OCI-LY1 (cell line): Measurements from ENCODE around the gene SDK2.

ENCODE experiments used
- H2AFZ ChIP-seq: fragments of 200-600 bp; sonication (generic), shearing (Covaris generic); 2 replicates; pipeline ENCODE4 v1.6.0; 2014; ENCODE audit warnings: antibody characterized with exemption, mild to moderate bottlenecking, low read length
- H3F3A ChIP-seq: fragments of 200-600 bp; sonication (generic), shearing (Covaris generic); 2 replicates; pipeline ENCODE4 v1.6.0; 2014; ENCODE audit warnings: mild to moderate bottlenecking, antibody characterized with exemption, low read length, moderate library complexity; ENCODE audit not compliant: insufficient read depth
- H3K27ac ChIP-seq: fragments of 200-600 bp; sonication (generic); 2 replicates; pipeline ENCODE4 v1.5.1; 2014; ENCODE audit warnings: low read length, mixed run types, mild to moderate bottlenecking, low read depth; ENCODE audit not compliant: poor library complexity, severe bottlenecking
- H3K27me3 ChIP-seq: fragments of 200-600 bp; sonication (generic); 2 replicates; pipeline ENCODE4 v1.6.0; 2014; ENCODE audit warnings: antibody characterized with exemption, mild to moderate bottlenecking, low read length, moderate library complexity; ENCODE audit not compliant: insufficient read depth
- H3K36me3 ChIP-seq: fragments of 200-600 bp; sonication (generic); 2 replicates; pipeline ENCODE4 v1.6.1; 2014; ENCODE audit warnings: mild to moderate bottlenecking, antibody characterized with exemption, low read length, moderate library complexity, mixed read lengths; ENCODE audit not compliant: insufficient read depth
- H3K4me1 ChIP-seq: fragments of 200-600 bp; sonication (generic); 2 replicates; pipeline ENCODE4 v1.5.1; 2014; ENCODE audit warnings: mild to moderate bottlenecking, low read length, moderate library complexity; ENCODE audit not compliant: insufficient read depth, severe bottlenecking
- H3K4me2 ChIP-seq: fragments of 200-600 bp; sonication (generic), shearing (Covaris generic); 2 replicates; pipeline ENCODE4 v1.6.1; 2014; ENCODE audit warnings: low read length
- H3K4me3 ChIP-seq: fragments of 200-600 bp; sonication (generic); 2 replicates; pipeline ENCODE4 v1.5.1; 2014; ENCODE audit warnings: low read length, low read depth, mild to moderate bottlenecking, mixed read lengths; ENCODE audit not compliant: poor library complexity, severe bottlenecking
- H3K79me2 ChIP-seq: fragments of 200-600 bp; shearing (Covaris generic); 2 replicates; pipeline ENCODE4 v1.6.1; 2016; ENCODE audit warnings: mixed run types, low read length, mixed read lengths; ENCODE audit not compliant: insufficient read depth
- H3K9ac ChIP-seq: fragments of 200-600 bp; sonication (generic), shearing (Covaris generic); 2 replicates; pipeline ENCODE4 v1.6.1; 2014; ENCODE audit warnings: mild to moderate bottlenecking, low read length, mixed read lengths
- H3K9me2 ChIP-seq: fragments of 200-600 bp; sonication (generic), shearing (Covaris generic); 2 replicates; pipeline ENCODE4 v1.6.1; 2014; ENCODE audit warnings: low read depth, mild to moderate bottlenecking, low read length, mixed read lengths
- H3K9me3 ChIP-seq: fragments of 200-600 bp; shearing (Covaris generic); 2 replicates; pipeline ENCODE4 v1.6.1; 2014; ENCODE audit warnings: low read length, mixed read lengths
- H4K20me1 ChIP-seq: fragments of 200-600 bp; sonication (generic), shearing (Covaris generic); 2 replicates; pipeline ENCODE4 v1.6.0; 2016; ENCODE audit warnings: mild to moderate bottlenecking, low read length; ENCODE audit not compliant: insufficient read depth
- EZH2 ChIP-seq: fragments of 200-600 bp; sonication (generic), shearing (Covaris generic); IDR thresholded peaks from 2 replicates; pipeline ENCODE4 v1.8.0; 2017; ENCODE audit warnings: borderline replicate concordance, mixed run types, mild to moderate bottlenecking, antibody characterized with exemption, low read length, moderate library complexity, mixed read lengths
- TF ChIP-seq, protein P1 (sequence below): fragments of 200-600 bp; sonication (generic), shearing (Covaris generic); IDR thresholded peaks from 2 replicates; pipeline ENCODE4 v1.5.1; 2017; ENCODE audit warnings: mild to moderate bottlenecking, antibody characterized with exemption, low read length, moderate library complexity, mixed read lengths

SDK2 gene

DNA sequence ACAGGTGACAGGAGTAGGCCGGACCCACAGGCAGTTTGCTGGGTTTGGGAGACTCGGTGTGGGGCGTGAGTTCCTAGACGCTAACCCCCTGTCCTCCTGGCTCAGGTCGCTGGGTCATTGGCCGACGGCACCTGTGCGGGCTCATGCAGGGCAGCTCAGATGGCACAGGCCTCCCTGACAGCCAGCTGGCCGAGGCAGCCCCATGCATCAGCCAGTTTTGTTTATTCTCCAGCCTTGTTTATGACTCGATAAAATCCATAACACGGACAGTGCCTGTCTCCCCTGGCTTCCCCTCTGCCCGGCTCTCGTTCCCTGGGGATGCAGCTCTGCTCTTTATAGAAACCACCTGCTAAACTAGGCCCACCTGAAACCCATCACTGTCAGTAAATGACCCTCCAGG lies 46.0 kb downstream of the SDK2 start:
- Histone ChIP-seq H3K9me2 (no peaks in the 10 kb centered on the region), H3K9me3 (no peaks in the 10 kb centered on the region), H3K4me2 (no peak overlapping the region)

GRCh38 chr17:73595931-73596330 lies 48.3 kb downstream of the SDK2 start:
- TF ChIP-seq, protein P1, sequence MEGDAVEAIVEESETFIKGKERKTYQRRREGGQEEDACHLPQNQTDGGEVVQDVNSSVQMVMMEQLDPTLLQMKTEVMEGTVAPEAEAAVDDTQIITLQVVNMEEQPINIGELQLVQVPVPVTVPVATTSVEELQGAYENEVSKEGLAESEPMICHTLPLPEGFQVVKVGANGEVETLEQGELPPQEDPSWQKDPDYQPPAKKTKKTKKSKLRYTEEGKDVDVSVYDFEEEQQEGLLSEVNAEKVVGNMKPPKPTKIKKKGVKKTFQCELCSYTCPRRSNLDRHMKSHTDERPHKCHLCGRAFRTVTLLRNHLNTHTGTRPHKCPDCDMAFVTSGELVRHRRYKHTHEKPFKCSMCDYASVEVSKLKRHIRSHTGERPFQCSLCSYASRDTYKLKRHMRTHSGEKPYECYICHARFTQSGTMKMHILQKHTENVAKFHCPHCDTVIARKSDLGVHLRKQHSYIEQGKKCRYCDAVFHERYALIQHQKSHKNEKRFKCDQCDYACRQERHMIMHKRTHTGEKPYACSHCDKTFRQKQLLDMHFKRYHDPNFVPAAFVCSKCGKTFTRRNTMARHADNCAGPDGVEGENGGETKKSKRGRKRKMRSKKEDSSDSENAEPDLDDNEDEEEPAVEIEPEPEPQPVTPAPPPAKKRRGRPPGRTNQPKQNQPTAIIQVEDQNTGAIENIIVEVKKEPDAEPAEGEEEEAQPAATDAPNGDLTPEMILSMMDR = no peak
- TF ChIP-seq EZH2 = no peak
- H2AFZ ChIP-seq = no peak overlapping the region
- no peaks in the 10 kb centered on the region for H3K9me3 ChIP-seq
- no peaks in the 10 kb centered on the region for H3K27me3 ChIP-seq
- H3K4me2 ChIP-seq = no peak overlapping the region
- no peak overlapping the region for H3K9ac ChIP-seq
- H3F3A ChIP-seq = no peaks in the 10 kb centered on the region
- H3K9me2 ChIP-seq = no peaks in the 10 kb centered on the region
- H3K27ac ChIP-seq = no peak overlapping the region
- H4K20me1 ChIP-seq = no peaks in the 10 kb centered on the region
- H3K36me3 ChIP-seq = no peaks in the 10 kb centered on the region
- no peaks in the 10 kb centered on the region for H3K79me2 ChIP-seq
- peaks cover 28% of the 10 kb centered on the region for H3K4me1 ChIP-seq
- no peak overlapping the region for H3K4me3 ChIP-seq

More for the DNA sequence above, 46.0 kb downstream of the SDK2 start:
- Histone ChIP-seq H2AFZ (no peak overlapping the region), H3K4me1 (peaks cover 6% of the 10 kb centered on the region), H3K79me2 (no peaks in the 10 kb centered on the region), H4K20me1 (no peaks in the 10 kb centered on the region), H3K36me3 (no peaks in the 10 kb centered on the region), H3K27me3 (no peaks in the 10 kb centered on the region), H3K27ac (no peak overlapping the region), H3F3A (no peaks in the 10 kb centered on the region), H3K4me3 (no peak overlapping the region), H3K9ac (no peak overlapping the region)
- TF ChIP-seq, protein P1 = no peak
- no peak for TF ChIP-seq EZH2

GRCh38 chr17:73595479-73595878 lies 48.8 kb downstream of the SDK2 start:
- Histone ChIP-seq H3K4me1 (peaks cover 33% of the 10 kb centered on the region), H3K79me2 (no peaks in the 10 kb centered on the region), H3K9ac (no peak overlapping the region), H3K9me3 (no peaks in the 10 kb centered on the region), H3K36me3 (no peaks in the 10 kb centered on the region), H3K4me3 (no peak overlapping the region), H2AFZ (no peak overlapping the region), H3K9me2 (no peaks in the 10 kb centered on the region), H4K20me1 (no peaks in the 10 kb centered on the region), H3F3A (no peaks in the 10 kb centered on the region), H3K4me2 (no peak overlapping the region), H3K27me3 (no peaks in the 10 kb centered on the region), H3K27ac (no peak overlapping the region)
- TF ChIP-seq, protein P1 = peak; percentile 61
- TF ChIP-seq EZH2 = no peak
